ENCODE measurements around the gene SNAPC2.

Gene SNAPC2

DNA sequence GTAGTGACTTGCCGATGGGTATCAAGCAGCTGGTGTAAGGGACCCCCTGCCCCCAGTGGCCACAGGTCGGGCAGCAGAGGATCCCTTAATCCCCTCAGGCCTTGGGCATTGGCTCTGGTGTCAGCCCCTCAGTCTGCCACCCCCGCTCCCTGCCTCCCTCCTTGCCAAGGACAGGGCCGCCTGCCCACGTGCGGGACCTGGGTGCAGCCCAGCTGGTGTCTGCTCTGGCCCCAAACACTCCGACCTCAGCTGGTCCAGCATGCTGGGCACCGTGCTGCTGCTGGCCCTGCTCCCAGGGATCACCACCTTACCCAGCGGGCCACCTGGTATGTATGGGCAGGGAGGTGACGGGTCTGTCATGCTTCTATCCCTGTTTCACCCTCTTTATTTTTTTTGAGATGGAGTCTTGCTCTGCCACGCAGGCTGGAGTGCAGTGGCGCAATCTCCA is 5.5 kb upstream of the SNAPC2 start, which contains the start of gene TGFBR3L:
Gene TGFBR3L, plus strand, starts transcription at position 233 of the 448 bp plus-strand sequence.
- CTCF ChIA-PET, result no interaction called here
- POLR2A ChIA-PET, result interaction anchor here (0.8 kb wide), 1 partner anchor 11 kb away, joined by 5 read pairs; the partner anchor contains the start of gene MAP2K7
- TF ChIP-seq ARNT (IDR thresholded peaks at IDR 0.05) (no peak), SP1 (IDR thresholded peaks at IDR 0.05) (no peak), FOXM1 (IDR thresholded peaks at IDR 0.05; ENCODE audit: borderline replicate concordance) (no peak), BHLHE40 (IDR thresholded peaks at IDR 0.05; ENCODE audit: borderline replicate concordance) (no peak), HDGF (IDR thresholded peaks at IDR 0.05; ENCODE audit: borderline replicate concordance) (no peak), TARDBP (IDR thresholded peaks at IDR 0.05) (no peak), FOXK2 (IDR thresholded peaks at IDR 0.05) (no peak), NFRKB (IDR thresholded peaks at IDR 0.05) (no peak), SUZ12 (IDR thresholded peaks at IDR 0.05) (no peak)
- TF ChIP-seq, protein P1, sequence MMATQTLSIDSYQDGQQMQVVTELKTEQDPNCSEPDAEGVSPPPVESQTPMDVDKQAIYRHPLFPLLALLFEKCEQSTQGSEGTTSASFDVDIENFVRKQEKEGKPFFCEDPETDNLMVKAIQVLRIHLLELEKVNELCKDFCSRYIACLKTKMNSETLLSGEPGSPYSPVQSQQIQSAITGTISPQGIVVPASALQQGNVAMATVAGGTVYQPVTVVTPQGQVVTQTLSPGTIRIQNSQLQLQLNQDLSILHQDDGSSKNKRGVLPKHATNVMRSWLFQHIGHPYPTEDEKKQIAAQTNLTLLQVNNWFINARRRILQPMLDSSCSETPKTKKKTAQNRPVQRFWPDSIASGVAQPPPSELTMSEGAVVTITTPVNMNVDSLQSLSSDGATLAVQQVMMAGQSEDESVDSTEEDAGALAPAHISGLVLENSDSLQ (IDR thresholded peaks at IDR 0.05), result no peak
- no peak for DNase-seq (ENCODE audit: extremely low spot score)

DNA sequence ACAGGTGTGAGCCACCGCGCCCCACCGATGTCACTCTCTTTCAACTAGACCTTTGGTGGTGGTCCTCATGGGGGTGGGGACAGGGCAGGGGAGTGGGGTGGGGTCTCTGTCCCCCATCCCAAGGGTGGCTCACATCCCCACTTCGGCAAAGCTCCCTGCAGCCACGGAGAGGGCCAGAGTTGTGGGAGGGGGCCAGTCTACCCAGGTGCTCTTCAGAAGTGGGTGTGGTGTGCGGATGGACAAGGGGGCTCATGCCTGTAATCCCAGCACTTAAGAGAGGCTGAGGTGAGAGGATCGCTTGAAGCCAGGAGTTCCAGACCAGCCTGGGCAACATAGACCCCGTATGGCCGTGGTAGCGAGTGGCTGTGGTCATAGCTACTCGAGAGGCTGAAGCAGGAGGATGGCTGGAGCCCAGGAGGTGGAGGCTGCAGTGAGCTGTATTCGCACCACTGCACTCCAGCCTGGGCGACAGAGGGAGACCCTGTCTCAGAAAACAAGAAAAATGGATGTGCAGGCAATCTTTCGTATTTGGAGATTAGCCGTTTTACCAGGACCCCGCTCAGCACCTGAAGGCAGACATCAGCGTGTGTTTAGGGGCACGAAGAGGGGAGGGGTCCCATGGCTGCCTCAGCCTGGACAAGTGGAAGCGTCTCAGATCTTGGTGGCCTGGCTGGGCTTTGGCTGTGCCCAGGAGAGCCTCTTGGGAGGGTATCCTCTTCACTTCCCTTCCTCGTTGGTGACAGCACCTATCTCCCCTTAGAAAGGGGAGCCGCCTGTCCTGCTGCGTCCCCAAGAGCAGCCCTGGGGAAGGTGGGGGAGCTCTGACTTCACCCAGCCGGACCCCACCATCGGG is 4.7 kb upstream of the SNAPC2 start:
- ChIA-PET POLR2A (interaction anchor here (0.9 kb wide), 1 partner anchor 12 kb away, joined by 3 read pairs; the partner anchor contains the start of gene MAP2K7), CTCF (interaction anchor here (1.1 kb wide), 1 partner anchor 47 kb away, joined by 4 read pairs; no protein-coding TSS in a partner anchor)
- TF ChIP-seq BHLHE40 (IDR thresholded peaks at IDR 0.05; ENCODE audit: borderline replicate concordance), result no peak
- TF ChIP-seq L3MBTL2 (conservative IDR thresholded peaks at IDR 0.05), result no peak
- TF ChIP-seq ARNT (IDR thresholded peaks at IDR 0.05), result no peak
- TF ChIP-seq SP1 (IDR thresholded peaks at IDR 0.05), result no peak
- no peak for TF ChIP-seq HDGF (IDR thresholded peaks at IDR 0.05; ENCODE audit: borderline replicate concordance)
- no peak for TF ChIP-seq CTBP1 (IDR thresholded peaks at IDR 0.05; ENCODE audit: borderline replicate concordance)
- TF ChIP-seq NFRKB (IDR thresholded peaks at IDR 0.05), result no peak
- TF ChIP-seq FOXM1 (IDR thresholded peaks at IDR 0.05; ENCODE audit: borderline replicate concordance), result no peak
- no peak for TF ChIP-seq TARDBP (IDR thresholded peaks at IDR 0.05)
- TF ChIP-seq LEF1 (IDR thresholded peaks at IDR 0.05; ENCODE audit: borderline replicate concordance), result no peak
- no peak for TF ChIP-seq FOXA1 (IDR thresholded peaks at IDR 0.05)
- TF ChIP-seq, protein P1 (IDR thresholded peaks at IDR 0.05), result no peak
- no peak for TF ChIP-seq SUZ12 (IDR thresholded peaks at IDR 0.05)
- TF ChIP-seq ZNF384 (IDR thresholded peaks at IDR 0.05), result no peak
- TF ChIP-seq ELF4 (IDR thresholded peaks at IDR 0.05), result no peak
- TF ChIP-seq FOXK2 (IDR thresholded peaks at IDR 0.05), result no peak
- no peak for DNase-seq (ENCODE audit: extremely low spot score)

DNA sequence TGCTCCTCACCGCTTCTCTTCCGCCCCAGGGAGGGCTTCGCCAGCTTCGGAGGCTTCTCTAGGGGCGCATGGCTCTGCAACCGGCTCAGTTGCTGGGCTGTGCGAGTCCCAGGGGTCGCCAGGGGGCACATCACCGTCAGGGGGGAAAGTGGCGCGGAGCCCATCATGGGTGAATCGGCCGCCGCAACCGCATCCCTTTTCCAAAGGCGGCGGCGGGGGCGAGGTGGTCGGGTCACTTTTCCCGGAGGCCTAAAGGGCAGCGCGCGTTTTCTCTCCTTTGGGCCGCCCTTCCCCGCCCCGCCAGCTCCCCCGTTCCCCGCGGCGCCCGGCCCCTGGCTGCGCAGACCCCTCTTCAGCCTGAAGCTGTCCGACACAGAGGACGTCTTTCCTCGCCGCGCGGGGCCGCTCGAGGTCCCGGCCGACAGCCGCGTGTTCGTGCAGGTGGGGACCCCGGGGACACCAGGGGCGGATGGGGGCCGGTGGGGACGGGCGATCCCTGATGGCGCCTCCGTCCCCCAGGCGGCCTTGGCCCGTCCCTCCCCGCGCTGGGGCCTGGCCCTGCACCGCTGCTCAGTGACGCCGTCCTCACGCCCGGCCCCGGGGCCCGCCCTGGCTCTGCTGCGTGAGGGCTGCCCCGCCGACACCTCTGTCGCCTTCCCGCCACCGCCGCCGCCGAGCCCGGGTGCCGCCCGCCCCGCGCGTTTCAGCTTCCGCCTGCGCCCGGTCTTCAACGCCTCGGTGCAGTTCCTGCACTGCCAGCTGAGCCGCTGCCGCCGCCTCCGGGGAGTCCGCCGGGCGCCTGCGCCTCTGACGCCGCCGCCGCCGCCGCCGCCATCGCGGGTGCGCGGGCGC is 3.8 kb upstream of the SNAPC2 start:
- DNase-seq (ENCODE audit: extremely low spot score), result no peak
- TF ChIP-seq NFRKB (IDR thresholded peaks at IDR 0.05) (no peak), SUZ12 (IDR thresholded peaks at IDR 0.05) (no peak), HDGF (IDR thresholded peaks at IDR 0.05; ENCODE audit: borderline replicate concordance) (no peak), CTBP1 (IDR thresholded peaks at IDR 0.05; ENCODE audit: borderline replicate concordance) (no peak), SP1 (IDR thresholded peaks at IDR 0.05) (no peak)
- CTCF ChIA-PET, result interaction anchor here (1.1 kb wide), 1 partner anchor 47 kb away, joined by 4 read pairs; no protein-coding TSS in a partner anchor
- POLR2A ChIA-PET, result interaction anchor here (0.9 kb wide), 1 partner anchor 13 kb away, joined by 3 read pairs; the partner anchor contains the start of gene MAP2K7

DNA sequence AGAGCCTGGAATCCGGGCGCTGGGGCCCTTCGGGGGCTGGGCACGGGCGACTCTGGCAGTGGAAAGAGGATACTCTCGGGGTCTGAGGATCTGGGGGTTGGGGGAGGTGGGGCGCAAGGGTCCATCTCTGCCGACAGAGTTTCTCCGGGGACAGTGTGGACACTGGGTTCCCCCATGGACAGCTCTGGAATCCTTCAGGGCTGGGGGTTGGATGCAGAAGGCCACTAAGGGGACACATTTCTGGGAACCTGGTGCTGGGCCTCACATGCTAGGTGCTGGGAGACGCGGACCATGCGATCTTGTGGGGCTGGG is 3.2 kb upstream of the SNAPC2 start:
- POLR2A ChIA-PET, result no interaction called here
- no peak for DNase-seq (ENCODE audit: extremely low spot score)
- CTCF ChIA-PET, result no interaction called here

More for the DNA sequence above, 3.2 kb upstream of the SNAPC2 start:
- no peak for TF ChIP-seq NFRKB (IDR thresholded peaks at IDR 0.05)
- TF ChIP-seq TARDBP (IDR thresholded peaks at IDR 0.05), result no peak
- TF ChIP-seq, protein P1 (IDR thresholded peaks at IDR 0.05), result no peak
- no peak for TF ChIP-seq L3MBTL2 (conservative IDR thresholded peaks at IDR 0.05)
- no peak for TF ChIP-seq FOXK2 (IDR thresholded peaks at IDR 0.05)
- no peak for TF ChIP-seq SP1 (IDR thresholded peaks at IDR 0.05)
- no peak for TF ChIP-seq ZNF384 (IDR thresholded peaks at IDR 0.05)
- no peak for TF ChIP-seq BHLHE40 (IDR thresholded peaks at IDR 0.05; ENCODE audit: borderline replicate concordance)
- no peak for TF ChIP-seq CTBP1 (IDR thresholded peaks at IDR 0.05; ENCODE audit: borderline replicate concordance)
- TF ChIP-seq HDGF (IDR thresholded peaks at IDR 0.05; ENCODE audit: borderline replicate concordance), result no peak
- no peak for TF ChIP-seq FOXM1 (IDR thresholded peaks at IDR 0.05; ENCODE audit: borderline replicate concordance)
- no peak for TF ChIP-seq FOXA1 (IDR thresholded peaks at IDR 0.05)
- no peak for TF ChIP-seq SUZ12 (IDR thresholded peaks at IDR 0.05)
- TF ChIP-seq LEF1 (IDR thresholded peaks at IDR 0.05; ENCODE audit: borderline replicate concordance), result no peak
- TF ChIP-seq ARNT (IDR thresholded peaks at IDR 0.05), result no peak
- no peak for TF ChIP-seq ELF4 (IDR thresholded peaks at IDR 0.05)

Data from HEK293T (cell line).